ENCODE measurements around the gene C6orf89.

C6orf89 gene

DNA sequence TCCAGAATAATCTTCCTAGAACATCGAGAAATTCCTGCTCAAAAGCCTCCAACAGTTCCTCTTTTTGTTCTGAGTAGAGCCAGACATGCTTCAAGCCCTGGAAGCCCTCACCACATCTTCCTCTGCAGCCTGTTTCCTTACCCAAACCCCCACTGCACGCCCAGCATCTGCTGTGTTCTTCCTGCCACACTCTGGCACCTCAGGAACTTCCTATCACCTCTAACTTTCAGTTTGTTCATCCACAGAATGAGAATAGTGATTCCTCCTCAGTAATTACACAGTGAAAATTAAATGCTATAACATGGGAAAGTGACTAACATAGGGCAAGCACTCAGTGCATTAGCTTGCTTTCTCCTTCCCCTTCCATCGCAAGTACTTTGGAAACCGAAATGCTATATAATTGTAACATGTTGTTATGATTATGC lies 26.3 kb downstream of the C6orf89 start:
- WGBS (ENCODE audit: insufficient coverage, insufficient read length) = no CpG with 5 or more reads among the region's 4 CpGs
- Histone ChIP-seq H3K9me3 (ENCODE audit: control insufficient read depth, insufficient read depth, low read length) (no peaks in the 10 kb centered on the region), H3K36me3 (ENCODE audit: control insufficient read depth, insufficient read depth, low read length) (no peaks in the 10 kb centered on the region), H3K27me3 (ENCODE audit: control insufficient read depth, insufficient read depth, low read length) (no peaks in the 10 kb centered on the region), H3K4me1 (ENCODE audit: control insufficient read depth, insufficient read depth, low read length) (no peaks in the 10 kb centered on the region), H3K27ac (ENCODE audit: low read length) (no peak overlapping the region), H3K4me3 (ENCODE audit: low read length) (no peak overlapping the region)
- no peak for DNase-seq (ENCODE audit: low read depth, low spot score)

GRCh38 chr6:36912586-36912985 lies 26.8 kb downstream of the C6orf89 start:
- WGBS (ENCODE audit: insufficient coverage, insufficient read length) = no CpG with 5 or more reads among the region's 8 CpGs
- no peak for DNase-seq (ENCODE audit: low read depth, low spot score)
- H3K36me3 ChIP-seq (ENCODE audit: control insufficient read depth, insufficient read depth, low read length) = no peaks in the 10 kb centered on the region

DNA sequence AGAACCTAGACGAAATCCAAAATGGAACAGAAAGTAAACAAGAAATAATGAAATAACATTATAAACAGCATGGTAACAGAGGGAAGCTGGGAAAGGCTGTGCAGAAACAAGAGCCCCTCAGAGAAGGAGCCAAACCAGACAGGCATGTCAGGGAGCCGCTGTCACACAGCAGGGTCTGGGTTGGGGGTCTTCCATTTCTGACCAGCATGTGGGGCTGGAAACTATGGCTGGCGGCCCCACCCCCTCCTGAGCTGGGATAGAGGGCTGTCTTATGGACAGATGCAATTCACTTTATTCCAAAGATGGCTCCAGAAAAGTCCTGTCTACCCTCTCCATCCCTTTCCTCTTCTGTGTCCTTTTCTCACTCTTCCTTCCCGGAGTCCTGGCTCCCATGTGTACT lies 27.3 kb downstream of the C6orf89 start:
- no peaks in the 10 kb centered on the region for H3K9me3 ChIP-seq (ENCODE audit: control insufficient read depth, insufficient read depth, low read length)
- H3K4me3 ChIP-seq (ENCODE audit: low read length) = no peak overlapping the region
- H3K36me3 ChIP-seq (ENCODE audit: control insufficient read depth, insufficient read depth, low read length) = no peaks in the 10 kb centered on the region
- no peak for DNase-seq (ENCODE audit: low read depth, low spot score)
- WGBS (ENCODE audit: insufficient coverage, insufficient read length) = no CpG with 5 or more reads among the region's 4 CpGs
- H3K27ac ChIP-seq (ENCODE audit: low read length) = no peak overlapping the region
- no peaks in the 10 kb centered on the region for H3K27me3 ChIP-seq (ENCODE audit: control insufficient read depth, insufficient read depth, low read length)
- no peaks in the 10 kb centered on the region for H3K4me1 ChIP-seq (ENCODE audit: control insufficient read depth, insufficient read depth, low read length)

More at GRCh38 chr6:36912586-36912985, 26.8 kb downstream of the C6orf89 start:
- Histone ChIP-seq H3K27ac (ENCODE audit: low read length) (no peak overlapping the region), H3K4me3 (ENCODE audit: low read length) (no peak overlapping the region), H3K9me3 (ENCODE audit: control insufficient read depth, insufficient read depth, low read length) (no peaks in the 10 kb centered on the region), H3K27me3 (ENCODE audit: control insufficient read depth, insufficient read depth, low read length) (no peaks in the 10 kb centered on the region), H3K4me1 (ENCODE audit: control insufficient read depth, insufficient read depth, low read length) (no peaks in the 10 kb centered on the region)

GRCh38 chr6:36914227-36914794 lies 28.6 kb downstream of the C6orf89 start:
- no peak overlapping the region for H3K4me3 ChIP-seq (ENCODE audit: low read length)
- no peaks in the 10 kb centered on the region for H3K9me3 ChIP-seq (ENCODE audit: control insufficient read depth, insufficient read depth, low read length)
- no peaks in the 10 kb centered on the region for H3K27me3 ChIP-seq (ENCODE audit: control insufficient read depth, insufficient read depth, low read length)
- no peaks in the 10 kb centered on the region for H3K36me3 ChIP-seq (ENCODE audit: control insufficient read depth, insufficient read depth, low read length)
- H3K27ac ChIP-seq (ENCODE audit: low read length) = no peak overlapping the region
- WGBS (ENCODE audit: insufficient coverage, insufficient read length) = no CpG with 5 or more reads among the region's 10 CpGs
- no peaks in the 10 kb centered on the region for H3K4me1 ChIP-seq (ENCODE audit: control insufficient read depth, insufficient read depth, low read length)
- peak; percentile 27 for DNase-seq (ENCODE audit: low read depth, low spot score)

- DNase-seq (ENCODE audit: low read depth, low spot score) = no peak
- no CpG with 5 or more reads among the region's 4 CpGs for WGBS (ENCODE audit: insufficient coverage, insufficient read length)
- Histone ChIP-seq H3K4me1 (ENCODE audit: control insufficient read depth, insufficient read depth, low read length) (no peaks in the 10 kb centered on the region), H3K36me3 (ENCODE audit: control insufficient read depth, insufficient read depth, low read length) (no peaks in the 10 kb centered on the region), H3K27ac (ENCODE audit: low read length) (no peak overlapping the region), H3K27me3 (ENCODE audit: control insufficient read depth, insufficient read depth, low read length) (no peaks in the 10 kb centered on the region), H3K4me3 (ENCODE audit: low read length) (no peak overlapping the region), H3K9me3 (ENCODE audit: control insufficient read depth, insufficient read depth, low read length) (no peaks in the 10 kb centered on the region)
Observed at GRCh38 chr6:36915599-36915998, 29.8 kb downstream of the C6orf89 start.

GRCh38 chr6:36916126-36916525 lies 30.4 kb downstream of the C6orf89 start:
- H3K4me1 ChIP-seq (ENCODE audit: control insufficient read depth, insufficient read depth, low read length) = no peaks in the 10 kb centered on the region
- WGBS (ENCODE audit: insufficient coverage, insufficient read length) = no CpG with 5 or more reads among the region's 2 CpGs
- no peak overlapping the region for H3K4me3 ChIP-seq (ENCODE audit: low read length)
- H3K36me3 ChIP-seq (ENCODE audit: control insufficient read depth, insufficient read depth, low read length) = no peaks in the 10 kb centered on the region
- DNase-seq (ENCODE audit: low read depth, low spot score) = no peak
- no peaks in the 10 kb centered on the region for H3K9me3 ChIP-seq (ENCODE audit: control insufficient read depth, insufficient read depth, low read length)
- no peaks in the 10 kb centered on the region for H3K27me3 ChIP-seq (ENCODE audit: control insufficient read depth, insufficient read depth, low read length)
- no peak overlapping the region for H3K27ac ChIP-seq (ENCODE audit: low read length)

GRCh38 chr6:36917541-36918193 lies 31.9 kb downstream of the C6orf89 start:
- no peak for DNase-seq (ENCODE audit: low read depth, low spot score)
- Histone ChIP-seq H3K4me3 (ENCODE audit: low read length) (no peak overlapping the region), H3K9me3 (ENCODE audit: control insufficient read depth, insufficient read depth, low read length) (no peaks in the 10 kb centered on the region), H3K36me3 (ENCODE audit: control insufficient read depth, insufficient read depth, low read length) (no peaks in the 10 kb centered on the region), H3K4me1 (ENCODE audit: control insufficient read depth, insufficient read depth, low read length) (no peaks in the 10 kb centered on the region), H3K27me3 (ENCODE audit: control insufficient read depth, insufficient read depth, low read length) (no peaks in the 10 kb centered on the region), H3K27ac (ENCODE audit: low read length) (no peak overlapping the region)
- no CpG with 5 or more reads among the region's 10 CpGs for WGBS (ENCODE audit: insufficient coverage, insufficient read length)

GRCh38 chr6:36920049-36920448 lies 34.3 kb downstream of the C6orf89 start:
- H3K27me3 ChIP-seq (ENCODE audit: control insufficient read depth, insufficient read depth, low read length) = no peaks in the 10 kb centered on the region
- H3K27ac ChIP-seq (ENCODE audit: low read length) = no peak overlapping the region
- WGBS (ENCODE audit: insufficient coverage, insufficient read length) = no CpG with 5 or more reads among the region's 4 CpGs
- peaks cover 1% of the 10 kb centered on the region; the same call in 1 of the 2 replicates for H3K9me3 ChIP-seq (ENCODE audit: control insufficient read depth, insufficient read depth, low read length)
- DNase-seq (ENCODE audit: low read depth, low spot score) = no peak
- peaks cover 2% of the 10 kb centered on the region; the same call in 1 of the 2 replicates for H3K36me3 ChIP-seq (ENCODE audit: control insufficient read depth, insufficient read depth, low read length)
- H3K4me1 ChIP-seq (ENCODE audit: control insufficient read depth, insufficient read depth, low read length) = no peaks in the 10 kb centered on the region
- no peak overlapping the region for H3K4me3 ChIP-seq (ENCODE audit: low read length)

DNA sequence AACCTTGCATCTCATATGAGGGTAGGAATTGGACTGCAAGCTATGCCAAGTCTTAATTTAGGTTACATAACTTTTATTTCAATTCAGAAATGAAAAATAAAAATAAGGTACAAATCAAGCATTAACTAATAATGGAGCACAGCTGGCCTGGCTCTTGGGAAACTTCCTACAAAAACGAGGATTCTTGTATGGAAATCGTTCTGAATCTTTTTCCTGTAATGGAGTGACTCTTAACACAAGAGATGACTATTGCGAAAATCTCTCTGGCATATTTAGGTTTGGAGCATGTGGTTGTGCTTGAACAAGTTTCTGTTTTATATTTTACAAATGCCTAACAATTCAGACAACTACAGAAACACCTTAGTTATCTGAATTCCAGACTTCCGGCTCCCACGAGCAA lies 34.8 kb downstream of the C6orf89 start:
- no peaks in the 10 kb centered on the region for H3K4me1 ChIP-seq (ENCODE audit: control insufficient read depth, insufficient read depth, low read length)
- H3K36me3 ChIP-seq (ENCODE audit: control insufficient read depth, insufficient read depth, low read length) = peaks cover 2% of the 10 kb centered on the region; the same call in 1 of the 2 replicates
- no CpG with 5 or more reads among the region's 5 CpGs for WGBS (ENCODE audit: insufficient coverage, insufficient read length)
- H3K4me3 ChIP-seq (ENCODE audit: low read length) = no peak overlapping the region
- peaks cover 1% of the 10 kb centered on the region; the same call in 1 of the 2 replicates for H3K9me3 ChIP-seq (ENCODE audit: control insufficient read depth, insufficient read depth, low read length)
- no peak overlapping the region for H3K27ac ChIP-seq (ENCODE audit: low read length)
- no peaks in the 10 kb centered on the region for H3K27me3 ChIP-seq (ENCODE audit: control insufficient read depth, insufficient read depth, low read length)
- DNase-seq (ENCODE audit: low read depth, low spot score) = no peak

DNA sequence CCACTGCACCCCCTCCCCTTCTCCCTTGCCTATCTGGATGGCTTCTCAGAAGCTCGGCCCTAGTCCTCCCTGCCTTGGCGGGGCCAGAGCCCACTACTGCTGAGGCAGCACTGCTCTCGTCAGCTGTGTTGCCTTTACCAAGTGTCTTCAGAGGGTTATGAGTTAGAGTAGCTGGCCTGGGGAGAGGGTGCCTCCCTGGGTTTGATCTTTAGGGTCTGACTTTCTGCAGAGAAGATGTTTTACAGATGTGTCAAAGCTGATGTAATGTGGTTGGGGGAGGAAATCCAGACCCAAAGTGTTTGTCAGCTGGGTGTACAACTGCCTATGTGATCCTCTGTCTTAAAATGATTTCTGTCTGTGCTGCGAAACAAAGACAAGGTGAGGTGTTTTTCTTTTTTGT lies 38.4 kb downstream of the C6orf89 start:
- Histone ChIP-seq H3K4me3 (ENCODE audit: low read length) (no peak overlapping the region), H3K4me1 (ENCODE audit: control insufficient read depth, insufficient read depth, low read length) (peaks cover 1% of the 10 kb centered on the region; the same call in 1 of the 2 replicates), H3K36me3 (ENCODE audit: control insufficient read depth, insufficient read depth, low read length) (peaks cover 2% of the 10 kb centered on the region; the same call in 1 of the 2 replicates), H3K27me3 (ENCODE audit: control insufficient read depth, insufficient read depth, low read length) (no peaks in the 10 kb centered on the region), H3K27ac (ENCODE audit: low read length) (no peak overlapping the region), H3K9me3 (ENCODE audit: control insufficient read depth, insufficient read depth, low read length) (peaks cover 1% of the 10 kb centered on the region; the same call in 1 of the 2 replicates)
- WGBS (ENCODE audit: insufficient coverage, insufficient read length) = no CpG with 5 or more reads among the region's 4 CpGs
- no peak for DNase-seq (ENCODE audit: low read depth, low spot score)
